Gastroesophageal sphincter (tissue), 4 donors: Measurements from ENCODE around the gene PLPP1. TPM values are rescaled to one million over a fixed set of nuclear protein-coding genes. Genes with fewer than 3 reads are reported as not detected.
A peak's percentile ranks its signal among the peaks of the same experiment; 100 is the strongest.

Experiments
- ATAC-seq: fragments of 150-250 bp; one replicate; pipeline ENCODE4 v1.9.1; 2016; ENCODE audit warnings: mild to moderate bottlenecking, moderate library complexity
- H3K27ac ChIP-seq, 4 donors: fragments of 200-600 bp; sonication (generic) in 3 of 4; 1 replicate in 3 of 4; 2 replicates in 1 of 4; pipeline ENCODE4 v1.5.1; 2016 to 2019
- H3K27me3 ChIP-seq: fragments of 200-600 bp; sonication (generic); one replicate; pipeline ENCODE4 v1.5.1; 2019
- H3K36me3 ChIP-seq, 2 donors: fragments of 200-600 bp; sonication (generic); one replicate each; pipeline ENCODE4 v1.5.1; 2019; ENCODE audit warnings: control low read depth in 1 of 2
- H3K4me1 ChIP-seq, 3 donors: fragments of 200-600 bp; sonication (generic); 1 replicate in 2 of 3; 2 replicates in 1 of 3; pipeline ENCODE4 v1.5.1; 2016 to 2019; ENCODE audit warnings: control low read depth in 2 of 3
- H3K4me3 ChIP-seq, 2 donors: fragments of 200-600 bp; sonication (generic); one replicate each; pipeline ENCODE4 v1.5.1; 2019; ENCODE audit warnings: mild to moderate bottlenecking in 1 of 2, moderate library complexity in 1 of 2
- H3K9me3 ChIP-seq, 3 donors: fragments of 200-600 bp; sonication (generic); one replicate each; pipeline ENCODE4 v1.5.1; 2017 to 2019; ENCODE audit warnings: control low read depth in 2 of 3
- EP300 ChIP-seq: sonication (generic); formaldehyde crosslinking; IDR thresholded peaks from one replicate; pipeline ENCODE4 v1.6.1; 2017; ENCODE audit warnings: antibody characterized with exemption, mild to moderate bottlenecking
- POLR2A ChIP-seq, 2 donors: fragments of 450-650 bp; IDR thresholded peaks; one replicate each; pipeline ENCODE4 v1.6.1; 2017; ENCODE audit warnings: antibody characterized with exemption in 2 of 2, mild to moderate bottlenecking in 2 of 2, moderate library complexity in 1 of 2
- POLR2AphosphoS5 ChIP-seq: sonication (generic); formaldehyde crosslinking; IDR thresholded peaks from one replicate; pipeline ENCODE4 v1.6.1; 2017; ENCODE audit warnings: antibody characterized with exemption
- WGBS, 2 donors: methylation state at CpG; one replicate each; pipeline ENCODE4 v1.1.5; 2018; ENCODE audit warnings: low coverage in 1 of 2; 5-methylcytosine and 5-hydroxymethylcytosine counted together
- total RNA-seq, 4 donors: library from RNA; depleted of rRNA; stranded (reverse); fragments of >200 nt; gene quantifications; one replicate each; pipeline ENCODE4 v1.1.0, GENCODE V29; 2016
- TF ChIP-seq, protein P1 (sequence below), 4 experiments: fragments of 200-600 bp in 2 of 4; fragments of 450-650 bp in 2 of 4; sonication (generic) in 1 of 4; IDR thresholded peaks; one replicate each; pipeline ENCODE4 v1.5.1; 2017 to 2019; ENCODE audit warnings: antibody characterized with exemption in 4 of 4, mild to moderate bottlenecking in 2 of 4, moderate library complexity in 2 of 4

PLPP1 gene
- total RNA-seq, 4 donors from 2014 or later = 209 to 314 (median 250) TPM

- ATAC-seq = no peak
- WGBS, 2 donors = 100% methylated on average over 1 of the region's 1 CpG; no CpG with 5 or more reads in 1 of the 2 donors
Measured at GRCh38 chr5:55409775-55410174, 125.0 kb downstream of the PLPP1 start.

GRCh38 chr5:55407984-55408383 lies 126.8 kb downstream of the PLPP1 start:
- peaks cover 0 to 44% of the 10 kb centered on the region in 2 donors for H3K36me3 ChIP-seq
- peaks cover 0 to 10% (median 0%) of the 10 kb centered on the region in 3 donors for H3K4me1 ChIP-seq

More at GRCh38 chr5:55409775-55410174, 125.0 kb downstream of the PLPP1 start:
- Histone ChIP-seq H3K36me3 (peaks cover 0 to 33% of the 10 kb centered on the region in 2 donors), H3K4me1 (peaks cover 0 to 10% (median 0%) of the 10 kb centered on the region in 3 donors), H3K4me3 (no peak overlapping the region), H3K27ac (no peak overlapping the region), H3K27me3 (no peaks in the 10 kb centered on the region), H3K9me3 (no peaks in the 10 kb centered on the region)
- TF ChIP-seq, protein P1, sequence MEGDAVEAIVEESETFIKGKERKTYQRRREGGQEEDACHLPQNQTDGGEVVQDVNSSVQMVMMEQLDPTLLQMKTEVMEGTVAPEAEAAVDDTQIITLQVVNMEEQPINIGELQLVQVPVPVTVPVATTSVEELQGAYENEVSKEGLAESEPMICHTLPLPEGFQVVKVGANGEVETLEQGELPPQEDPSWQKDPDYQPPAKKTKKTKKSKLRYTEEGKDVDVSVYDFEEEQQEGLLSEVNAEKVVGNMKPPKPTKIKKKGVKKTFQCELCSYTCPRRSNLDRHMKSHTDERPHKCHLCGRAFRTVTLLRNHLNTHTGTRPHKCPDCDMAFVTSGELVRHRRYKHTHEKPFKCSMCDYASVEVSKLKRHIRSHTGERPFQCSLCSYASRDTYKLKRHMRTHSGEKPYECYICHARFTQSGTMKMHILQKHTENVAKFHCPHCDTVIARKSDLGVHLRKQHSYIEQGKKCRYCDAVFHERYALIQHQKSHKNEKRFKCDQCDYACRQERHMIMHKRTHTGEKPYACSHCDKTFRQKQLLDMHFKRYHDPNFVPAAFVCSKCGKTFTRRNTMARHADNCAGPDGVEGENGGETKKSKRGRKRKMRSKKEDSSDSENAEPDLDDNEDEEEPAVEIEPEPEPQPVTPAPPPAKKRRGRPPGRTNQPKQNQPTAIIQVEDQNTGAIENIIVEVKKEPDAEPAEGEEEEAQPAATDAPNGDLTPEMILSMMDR (IDR thresholded peaks at IDR 0.05) = no peak
- no peak for TF ChIP-seq POLR2AphosphoS5
- no peak for TF ChIP-seq EP300
- no peak for TF ChIP-seq POLR2A (IDR thresholded peaks at IDR 0.05)

GRCh38 chr5:55407059-55407684 lies 127.6 kb downstream of the PLPP1 start:
- no peak for TF ChIP-seq POLR2AphosphoS5
- no peak for TF ChIP-seq POLR2A (IDR thresholded peaks at IDR 0.05)
- TF ChIP-seq, protein P1 (IDR thresholded peaks at IDR 0.05) = peak; percentile 53 to 73 (median 63)
- no peak for TF ChIP-seq EP300
- peaks cover 0 to 10% (median 0%) of the 10 kb centered on the region in 3 donors for H3K4me1 ChIP-seq
- no peaks in the 10 kb centered on the region for H3K9me3 ChIP-seq
- H3K36me3 ChIP-seq = peaks cover 0 to 51% of the 10 kb centered on the region in 2 donors
- H3K4me3 ChIP-seq = no peak overlapping the region
- no peak overlapping the region for H3K27ac ChIP-seq
- no peaks in the 10 kb centered on the region for H3K27me3 ChIP-seq
- WGBS, 2 donors = 6 to 33% methylated on average over 1 of the region's 1 CpG
- no peak for ATAC-seq

More at GRCh38 chr5:55407984-55408383, 126.8 kb downstream of the PLPP1 start:
- 70 to 100% methylated on average over 1 to 3 of the region's 3 CpGs for WGBS, 2 donors
- no peaks in the 10 kb centered on the region for H3K9me3 ChIP-seq
- no peak for ATAC-seq
- no peak overlapping the region for H3K27ac ChIP-seq
- H3K4me3 ChIP-seq = no peak overlapping the region
- no peaks in the 10 kb centered on the region for H3K27me3 ChIP-seq
- TF ChIP-seq EP300 (no peak), POLR2AphosphoS5 (no peak), POLR2A (IDR thresholded peaks at IDR 0.05) (no peak)
- TF ChIP-seq, protein P1 (IDR thresholded peaks at IDR 0.05) = no peak

DNA sequence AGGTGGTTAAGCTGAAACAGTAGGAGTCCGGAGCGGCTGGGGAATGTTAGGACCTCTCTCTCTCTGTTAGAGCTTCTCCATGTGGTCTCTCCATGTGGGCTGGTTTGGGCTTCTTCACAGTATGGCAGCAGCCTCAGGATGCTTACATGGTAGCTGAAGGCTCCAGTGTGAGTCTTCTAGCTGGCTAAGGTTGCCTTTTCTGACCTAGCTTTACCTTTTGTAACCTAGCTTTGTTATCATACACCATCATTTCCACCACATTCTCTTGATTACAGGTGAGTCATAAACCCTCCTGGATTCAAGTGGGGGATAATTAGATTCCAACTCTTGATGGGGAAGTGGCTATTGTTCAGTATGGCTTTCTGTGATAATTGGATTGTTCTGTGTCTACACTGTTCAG lies 128.5 kb downstream of the PLPP1 start:
- Histone ChIP-seq H3K4me3 (no peak overlapping the region), H3K27me3 (no peaks in the 10 kb centered on the region), H3K4me1 (peaks cover 0 to 10% (median 0%) of the 10 kb centered on the region in 3 donors), H3K9me3 (no peaks in the 10 kb centered on the region), H3K36me3 (peaks cover 0 to 57% of the 10 kb centered on the region in 2 donors), H3K27ac (no peak overlapping the region)
- TF ChIP-seq, protein P1 (IDR thresholded peaks at IDR 0.05) = no peak
- TF ChIP-seq POLR2A (IDR thresholded peaks at IDR 0.05) (no peak), POLR2AphosphoS5 (no peak), EP300 (no peak)
- WGBS, 2 donors = 94% methylated on average over 2 of the region's 2 CpGs; no CpG with 5 or more reads in 1 of the 2 donors
- ATAC-seq = no peak

- Histone ChIP-seq H3K4me3 (no peak overlapping the region), H3K27me3 (no peaks in the 10 kb centered on the region), H3K9me3 (no peaks in the 10 kb centered on the region), H3K27ac (no peak overlapping the region), H3K36me3 (peaks cover 0 to 77% of the 10 kb centered on the region in 2 donors), H3K4me1 (peaks cover 0 to under 1% (median 0%) of the 10 kb centered on the region in 3 donors)
- 0 to 42% methylated on average over 1 to 2 of the region's 2 CpGs for WGBS, 2 donors
- TF ChIP-seq POLR2AphosphoS5 = no peak
- no peak for TF ChIP-seq EP300
- TF ChIP-seq POLR2A (IDR thresholded peaks at IDR 0.05) = no peak
- TF ChIP-seq, protein P1 (IDR thresholded peaks at IDR 0.05) = no peak
- no peak for ATAC-seq
Measured at GRCh38 chr5:55402199-55402598, 132.6 kb downstream of the PLPP1 start.
